ENCODE measurements around the gene ATP6V0C. TPM values are rescaled to one million over a fixed set of nuclear protein-coding genes. Genes with fewer than 3 reads are reported as not detected.
A peak's percentile ranks its signal among the peaks of the same experiment; 100 is the strongest.

Gene ATP6V0C
- total and polyA plus RNA-seq, 2 of the 13 experiments (the other 11 are each of a cell fraction or from before 2014, with no cell fraction given): 10.4 to 20.1 TPM

DNA sequence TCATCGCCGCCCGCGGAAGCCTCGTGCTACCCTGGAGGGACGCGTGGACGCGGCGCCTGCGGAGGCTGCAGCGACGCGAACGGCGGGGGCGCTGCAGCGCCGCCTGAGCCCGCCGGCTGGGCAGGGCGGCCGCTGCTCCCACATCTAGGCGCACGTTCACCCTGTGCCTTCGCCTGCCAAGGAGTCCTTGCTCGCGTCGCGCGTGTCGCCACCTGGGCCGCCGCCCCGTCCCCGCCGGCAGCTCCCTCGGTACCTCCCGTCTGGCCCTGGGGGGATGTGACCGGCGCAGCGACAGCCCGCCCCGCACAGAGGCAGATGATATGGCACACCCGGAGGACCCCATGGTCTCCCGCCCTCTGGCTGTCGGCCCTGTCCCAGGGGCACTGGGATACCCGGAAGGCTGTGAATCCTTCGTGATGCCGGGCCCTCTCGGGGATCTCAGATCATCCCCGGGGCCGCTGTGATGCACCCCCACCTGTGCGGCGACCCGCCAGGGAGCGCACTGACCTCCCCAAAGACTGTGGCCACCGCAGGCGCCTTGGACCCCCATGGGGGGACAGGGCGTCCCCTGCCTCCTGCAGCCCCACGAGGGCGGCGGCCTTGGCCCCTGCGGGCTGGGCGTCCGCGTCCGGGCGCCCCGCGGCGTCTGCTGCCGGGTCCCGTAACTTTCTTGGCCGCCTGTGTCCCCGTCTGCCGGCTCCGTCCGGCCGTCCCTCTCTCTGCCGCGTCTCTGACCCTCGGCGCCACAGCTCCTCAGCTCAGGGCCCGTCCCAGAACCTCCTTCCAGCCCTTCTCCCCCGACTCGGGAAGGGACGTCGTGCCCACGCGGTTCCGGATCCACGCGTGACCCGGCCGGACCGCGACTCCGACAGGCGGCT, 39.5 kb upstream of the ATP6V0C start (continued):
- TF ChIP-seq, protein P1, sequence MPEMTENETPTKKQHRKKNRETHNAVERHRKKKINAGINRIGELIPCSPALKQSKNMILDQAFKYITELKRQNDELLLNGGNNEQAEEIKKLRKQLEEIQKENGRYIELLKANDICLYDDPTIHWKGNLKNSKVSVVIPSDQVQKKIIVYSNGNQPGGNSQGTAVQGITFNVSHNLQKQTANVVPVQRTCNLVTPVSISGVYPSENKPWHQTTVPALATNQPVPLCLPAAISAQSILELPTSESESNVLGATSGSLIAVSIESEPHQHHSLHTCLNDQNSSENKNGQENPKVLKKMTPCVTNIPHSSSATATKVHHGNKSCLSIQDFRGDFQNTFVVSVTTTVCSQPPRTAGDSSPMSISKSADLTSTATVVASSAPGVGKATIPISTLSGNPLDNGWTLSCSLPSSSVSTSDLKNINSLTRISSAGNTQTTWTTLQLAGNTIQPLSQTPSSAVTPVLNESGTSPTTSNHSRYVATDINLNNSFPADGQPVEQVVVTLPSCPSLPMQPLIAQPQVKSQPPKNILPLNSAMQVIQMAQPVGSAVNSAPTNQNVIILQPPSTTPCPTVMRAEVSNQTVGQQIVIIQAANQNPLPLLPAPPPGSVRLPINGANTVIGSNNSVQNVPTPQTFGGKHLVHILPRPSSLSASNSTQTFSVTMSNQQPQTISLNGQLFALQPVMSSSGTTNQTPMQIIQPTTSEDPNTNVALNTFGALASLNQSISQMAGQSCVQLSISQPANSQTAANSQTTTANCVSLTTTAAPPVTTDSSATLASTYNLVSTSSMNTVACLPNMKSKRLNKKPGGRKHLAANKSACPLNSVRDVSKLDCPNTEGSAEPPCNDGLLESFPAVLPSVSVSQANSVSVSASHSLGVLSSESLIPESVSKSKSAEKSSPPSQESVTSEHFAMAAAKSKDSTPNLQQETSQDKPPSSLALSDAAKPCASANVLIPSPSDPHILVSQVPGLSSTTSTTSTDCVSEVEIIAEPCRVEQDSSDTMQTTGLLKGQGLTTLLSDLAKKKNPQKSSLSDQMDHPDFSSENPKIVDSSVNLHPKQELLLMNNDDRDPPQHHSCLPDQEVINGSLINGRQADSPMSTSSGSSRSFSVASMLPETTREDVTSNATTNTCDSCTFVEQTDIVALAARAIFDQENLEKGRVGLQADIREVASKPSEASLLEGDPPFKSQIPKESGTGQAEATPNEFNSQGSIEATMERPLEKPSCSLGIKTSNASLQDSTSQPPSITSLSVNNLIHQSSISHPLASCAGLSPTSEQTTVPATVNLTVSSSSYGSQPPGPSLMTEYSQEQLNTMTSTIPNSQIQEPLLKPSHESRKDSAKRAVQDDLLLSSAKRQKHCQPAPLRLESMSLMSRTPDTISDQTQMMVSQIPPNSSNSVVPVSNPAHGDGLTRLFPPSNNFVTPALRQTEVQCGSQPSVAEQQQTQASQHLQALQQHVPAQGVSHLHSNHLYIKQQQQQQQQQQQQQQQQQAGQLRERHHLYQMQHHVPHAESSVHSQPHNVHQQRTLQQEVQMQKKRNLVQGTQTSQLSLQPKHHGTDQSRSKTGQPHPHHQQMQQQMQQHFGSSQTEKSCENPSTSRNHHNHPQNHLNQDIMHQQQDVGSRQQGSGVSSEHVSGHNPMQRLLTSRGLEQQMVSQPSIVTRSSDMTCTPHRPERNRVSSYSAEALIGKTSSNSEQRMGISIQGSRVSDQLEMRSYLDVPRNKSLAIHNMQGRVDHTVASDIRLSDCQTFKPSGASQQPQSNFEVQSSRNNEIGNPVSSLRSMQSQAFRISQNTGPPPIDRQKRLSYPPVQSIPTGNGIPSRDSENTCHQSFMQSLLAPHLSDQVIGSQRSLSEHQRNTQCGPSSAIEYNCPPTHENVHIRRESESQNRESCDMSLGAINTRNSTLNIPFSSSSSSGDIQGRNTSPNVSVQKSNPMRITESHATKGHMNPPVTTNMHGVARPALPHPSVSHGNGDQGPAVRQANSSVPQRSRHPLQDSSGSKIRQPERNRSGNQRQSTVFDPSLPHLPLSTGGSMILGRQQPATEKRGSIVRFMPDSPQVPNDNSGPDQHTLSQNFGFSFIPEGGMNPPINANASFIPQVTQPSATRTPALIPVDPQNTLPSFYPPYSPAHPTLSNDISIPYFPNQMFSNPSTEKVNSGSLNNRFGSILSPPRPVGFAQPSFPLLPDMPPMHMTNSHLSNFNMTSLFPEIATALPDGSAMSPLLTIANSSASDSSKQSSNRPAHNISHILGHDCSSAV (CRISPR knock-in tag; IDR thresholded peaks at IDR 0.05; ENCODE audit: borderline replicate concordance): no peak
- TF ChIP-seq MXD4 (CRISPR knock-in tag; IDR thresholded peaks at IDR 0.05) (no peak), ZNF780A (CRISPR knock-in tag; IDR thresholded peaks at IDR 0.05) (no peak), TARDBP (CRISPR knock-in tag; IDR thresholded peaks at IDR 0.05) (no peak), CAMTA2 (CRISPR knock-in tag; IDR thresholded peaks at IDR 0.05; ENCODE audit: borderline replicate concordance) (no peak), ZNF143 (CRISPR knock-in tag; IDR thresholded peaks at IDR 0.05) (no peak), HOXA3 (CRISPR knock-in tag; IDR thresholded peaks at IDR 0.05) (peak; percentile 49; the same call in 1 of the 2 replicates), ZNF260 (CRISPR knock-in tag; IDR thresholded peaks at IDR 0.05; ENCODE audit: borderline replicate concordance, low read depth) (no peak), ZNF746 (CRISPR knock-in tag; IDR thresholded peaks at IDR 0.05) (no peak), ZNF563 (CRISPR knock-in tag; IDR thresholded peaks at IDR 0.05) (no peak), ZSCAN25 (CRISPR knock-in tag; IDR thresholded peaks at IDR 0.05) (no peak), ASH2L (IDR thresholded peaks at IDR 0.05; ENCODE audit: insufficient read length, low read depth, low read length) (peak; percentile 35)
- TF ChIP-seq, protein P2, sequence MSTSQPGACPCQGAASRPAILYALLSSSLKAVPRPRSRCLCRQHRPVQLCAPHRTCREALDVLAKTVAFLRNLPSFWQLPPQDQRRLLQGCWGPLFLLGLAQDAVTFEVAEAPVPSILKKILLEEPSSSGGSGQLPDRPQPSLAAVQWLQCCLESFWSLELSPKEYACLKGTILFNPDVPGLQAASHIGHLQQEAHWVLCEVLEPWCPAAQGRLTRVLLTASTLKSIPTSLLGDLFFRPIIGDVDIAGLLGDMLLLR (CRISPR knock-in tag; IDR thresholded peaks at IDR 0.05): no peak
- TF ChIP-seq, protein P3, sequence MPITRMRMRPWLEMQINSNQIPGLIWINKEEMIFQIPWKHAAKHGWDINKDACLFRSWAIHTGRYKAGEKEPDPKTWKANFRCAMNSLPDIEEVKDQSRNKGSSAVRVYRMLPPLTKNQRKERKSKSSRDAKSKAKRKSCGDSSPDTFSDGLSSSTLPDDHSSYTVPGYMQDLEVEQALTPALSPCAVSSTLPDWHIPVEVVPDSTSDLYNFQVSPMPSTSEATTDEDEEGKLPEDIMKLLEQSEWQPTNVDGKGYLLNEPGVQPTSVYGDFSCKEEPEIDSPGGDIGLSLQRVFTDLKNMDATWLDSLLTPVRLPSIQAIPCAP (CRISPR knock-in tag; IDR thresholded peaks at IDR 0.05; ENCODE audit: low read depth): no peak
- TF ChIP-seq, protein P4, sequence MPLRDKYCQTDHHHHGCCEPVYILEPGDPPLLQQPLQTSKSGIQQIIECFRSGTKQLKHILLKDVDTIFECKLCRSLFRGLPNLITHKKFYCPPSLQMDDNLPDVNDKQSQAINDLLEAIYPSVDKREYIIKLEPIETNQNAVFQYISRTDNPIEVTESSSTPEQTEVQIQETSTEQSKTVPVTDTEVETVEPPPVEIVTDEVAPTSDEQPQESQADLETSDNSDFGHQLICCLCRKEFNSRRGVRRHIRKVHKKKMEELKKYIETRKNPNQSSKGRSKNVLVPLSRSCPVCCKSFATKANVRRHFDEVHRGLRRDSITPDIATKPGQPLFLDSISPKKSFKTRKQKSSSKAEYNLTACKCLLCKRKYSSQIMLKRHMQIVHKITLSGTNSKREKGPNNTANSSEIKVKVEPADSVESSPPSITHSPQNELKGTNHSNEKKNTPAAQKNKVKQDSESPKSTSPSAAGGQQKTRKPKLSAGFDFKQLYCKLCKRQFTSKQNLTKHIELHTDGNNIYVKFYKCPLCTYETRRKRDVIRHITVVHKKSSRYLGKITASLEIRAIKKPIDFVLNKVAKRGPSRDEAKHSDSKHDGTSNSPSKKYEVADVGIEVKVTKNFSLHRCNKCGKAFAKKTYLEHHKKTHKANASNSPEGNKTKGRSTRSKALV (CRISPR knock-in tag; IDR thresholded peaks at IDR 0.05): peak; percentile 32
